GM21619 (cell line): Measurements from ENCODE around the gene KCND2.
"Not testable (repeated sequence)": the region's sequence is repeated elsewhere in the genome, so short reads cannot be mapped to it uniquely, and the experiment has no call there.

Source experiments
- ATAC-seq: cut with Tn5 transposase; IDR thresholded peaks from one replicate; pipeline ENCODE4 v1.9.1; 2021; ENCODE audit not compliant: unreplicated experiment

The KCND2 gene

DNA sequence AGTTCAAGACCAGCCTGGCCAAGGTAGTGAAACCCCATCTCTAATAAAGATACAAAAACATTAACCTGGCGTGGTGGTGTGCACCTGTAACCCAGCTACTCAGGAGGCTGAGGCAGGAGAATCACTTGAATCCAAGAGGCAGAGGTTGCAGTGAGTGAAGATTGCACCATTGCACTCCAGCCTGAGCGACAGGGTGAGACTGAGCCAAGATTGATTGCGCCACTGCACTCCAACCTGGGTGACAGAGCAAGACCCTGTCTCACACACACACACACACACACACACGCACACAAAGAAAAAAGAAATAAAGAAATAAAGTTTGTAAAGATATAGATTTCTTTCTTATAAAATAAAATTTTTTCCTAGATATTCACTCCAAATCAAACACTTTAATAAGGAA, 305.7 kb downstream of the KCND2 start:
- ATAC-seq: not testable (repeated sequence)

DNA sequence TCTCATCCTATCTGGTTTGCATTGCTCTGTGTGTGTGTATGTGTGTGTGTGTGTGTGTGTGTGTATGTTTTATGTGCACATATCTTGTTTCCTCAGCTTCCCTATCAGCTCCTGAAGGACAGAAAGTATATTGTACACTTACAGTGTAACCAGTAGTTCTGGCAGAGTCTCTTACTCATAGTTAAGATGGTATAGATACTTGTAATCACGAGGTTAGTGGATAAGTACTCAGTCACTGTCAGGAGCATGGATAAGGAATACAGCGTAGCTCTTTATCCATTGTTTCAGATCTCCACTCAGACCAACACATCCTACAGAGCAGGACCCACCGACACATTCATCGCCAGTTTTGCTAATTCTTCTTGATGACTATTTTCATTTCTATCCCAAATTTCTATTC, 309.9 kb downstream of the KCND2 start:
- no peak for ATAC-seq

GRCh38 chr7:120583899-120584586, 311.1 kb downstream of the KCND2 start:
- no peak for ATAC-seq

DNA sequence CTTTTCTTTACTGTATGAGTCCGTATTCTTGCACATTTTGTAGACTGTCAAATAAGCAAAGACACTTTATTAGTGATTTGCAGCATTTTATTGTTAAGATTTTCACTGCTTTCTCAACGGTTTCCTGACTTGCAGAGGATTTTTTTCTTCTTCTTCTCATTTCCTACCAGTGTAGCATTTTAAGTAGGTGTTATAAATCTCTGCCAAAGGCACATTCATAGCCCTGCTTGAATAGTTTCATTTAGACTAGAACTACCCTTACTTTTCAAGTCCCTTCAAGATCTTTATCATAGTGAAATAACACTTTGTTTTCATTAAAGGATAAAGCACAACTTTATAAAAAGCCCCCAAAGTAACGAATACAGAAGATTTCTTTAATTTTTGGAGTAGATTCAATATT, 313.6 kb downstream of the KCND2 start:
- no peak for ATAC-seq

DNA sequence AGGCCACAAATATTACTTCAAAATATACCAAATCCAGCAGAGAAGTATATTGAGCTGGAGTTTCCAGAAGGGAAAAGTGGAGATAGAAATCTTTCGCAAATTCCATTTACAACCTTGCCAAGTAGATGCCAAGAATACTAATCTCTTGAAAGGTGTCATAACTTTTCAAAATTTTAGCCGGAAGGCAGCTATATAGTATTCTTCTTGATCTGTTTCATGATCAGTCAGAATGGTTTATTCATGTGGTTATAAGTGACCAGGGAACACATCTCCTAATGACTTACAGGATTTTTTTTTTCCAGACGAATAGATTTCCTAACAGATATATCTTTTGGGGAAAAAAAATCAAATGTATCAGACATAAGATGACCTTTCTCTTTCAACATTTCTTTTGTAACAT, 314.3 kb downstream of the KCND2 start:
- no peak for ATAC-seq

GRCh38 chr7:120588416-120588815, 315.4 kb downstream of the KCND2 start:
- no peak for ATAC-seq

DNA sequence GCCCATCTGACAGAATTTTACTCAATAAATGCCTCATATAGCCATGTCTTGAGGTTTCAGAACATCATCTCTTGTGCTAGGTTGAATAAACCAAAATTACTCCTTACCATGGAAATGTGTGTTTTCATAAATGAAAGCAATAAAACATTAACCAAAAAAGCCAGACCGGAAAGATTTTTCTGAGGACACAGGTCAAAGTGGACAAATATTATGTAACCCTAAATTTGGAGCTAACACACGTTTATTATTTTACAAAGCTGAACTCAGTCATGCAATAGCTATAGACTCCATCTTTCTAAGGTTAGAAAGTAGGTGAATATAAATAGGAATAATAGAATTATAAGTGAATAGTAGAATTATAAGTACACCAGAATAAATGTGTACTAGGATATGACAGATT, 315.9 kb downstream of the KCND2 start:
- ATAC-seq: no peak

DNA sequence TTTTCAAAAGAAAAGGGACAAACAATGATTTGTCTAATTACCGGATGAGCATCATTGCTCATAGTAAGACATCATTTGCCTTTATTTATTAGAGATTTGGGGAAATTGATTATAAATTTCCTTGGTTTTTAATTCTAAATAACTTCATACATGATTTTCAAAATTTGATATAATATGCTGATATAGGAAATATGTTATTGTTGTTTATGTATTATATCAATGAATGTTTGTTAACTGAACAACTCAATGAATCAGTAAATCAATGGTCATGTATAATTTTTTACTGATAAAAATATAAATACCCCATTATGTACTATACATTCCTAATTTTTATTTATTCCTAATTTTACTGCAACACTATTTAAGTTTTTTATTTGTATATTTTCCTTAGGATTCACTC, 327.6 kb downstream of the KCND2 start:
- no peak for ATAC-seq

- ATAC-seq: no peak
Measured at GRCh38 chr7:120603366-120603765, 330.4 kb downstream of the KCND2 start.

DNA sequence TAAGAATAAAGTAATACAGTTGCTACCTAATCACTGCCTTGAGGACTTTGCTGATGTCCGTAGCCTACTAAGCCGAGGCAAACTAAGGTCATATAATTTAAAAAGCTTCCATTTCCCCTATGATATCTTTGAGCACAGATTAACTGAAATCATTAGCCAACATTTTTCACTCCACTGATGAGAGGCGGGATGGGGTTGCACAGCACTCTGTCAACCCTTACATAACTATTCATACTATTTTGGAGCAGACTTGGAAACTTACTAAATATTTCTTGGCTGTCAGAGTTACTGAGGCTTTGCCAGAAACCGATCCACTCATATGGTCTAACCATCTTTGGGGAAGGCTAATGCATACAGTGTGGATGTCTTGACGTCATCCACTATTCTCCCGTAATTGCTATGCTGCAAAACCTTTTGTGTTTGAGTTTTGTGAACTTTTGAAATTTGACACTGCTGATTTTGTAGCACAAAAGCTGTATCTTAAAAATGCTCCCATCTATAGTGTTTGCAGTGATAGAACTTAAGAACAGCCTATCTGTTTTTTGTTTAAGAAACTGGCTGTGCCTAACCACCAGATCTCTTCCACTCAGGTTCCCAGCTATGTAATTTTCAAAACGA, 336.3 kb downstream of the KCND2 start:
- no peak for ATAC-seq

DNA sequence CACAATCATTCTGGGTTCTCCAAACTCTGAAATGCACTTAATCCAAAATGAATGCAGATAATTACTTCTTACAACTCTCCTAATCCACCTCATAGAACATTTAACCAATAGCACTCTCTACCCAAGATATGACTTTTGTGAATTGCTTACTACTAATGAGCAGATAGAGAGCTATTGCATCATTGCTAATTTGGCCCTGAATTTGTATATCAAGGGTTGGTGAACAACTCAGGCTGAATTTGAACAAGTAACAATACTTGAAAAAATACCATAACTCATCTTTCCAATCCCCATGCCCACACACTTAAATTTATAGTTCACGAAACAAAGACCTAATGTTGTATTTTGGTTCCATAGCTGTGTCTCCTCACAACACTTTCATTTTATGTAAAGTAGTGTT, 339.0 kb downstream of the KCND2 start:
- no peak for ATAC-seq

DNA sequence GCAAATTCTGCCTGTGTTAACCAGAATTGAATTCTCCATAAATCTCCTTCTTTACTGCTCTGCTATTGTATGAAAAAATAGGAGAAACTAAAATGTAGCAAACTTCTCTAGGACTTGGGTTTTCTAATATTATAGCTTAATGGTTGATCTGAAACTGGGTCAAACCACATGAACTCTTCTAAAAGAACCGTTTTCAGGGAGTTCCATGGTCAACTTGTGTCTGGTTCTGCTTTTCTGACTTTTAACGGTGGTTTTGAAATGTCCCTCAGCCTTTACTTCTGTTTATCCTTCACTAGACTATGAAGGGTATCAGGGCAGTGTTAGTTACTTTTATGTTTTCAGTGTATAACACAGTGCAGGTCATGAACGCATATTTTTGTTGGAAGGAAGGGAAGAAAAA, 342.7 kb downstream of the KCND2 start:
- ATAC-seq: no peak

GRCh38 chr7:120617275-120617674, 344.3 kb downstream of the KCND2 start:
- peak; percentile 44 for ATAC-seq

GRCh38 chr7:120628251-120628650, 355.3 kb downstream of the KCND2 start:
- no peak for ATAC-seq

DNA sequence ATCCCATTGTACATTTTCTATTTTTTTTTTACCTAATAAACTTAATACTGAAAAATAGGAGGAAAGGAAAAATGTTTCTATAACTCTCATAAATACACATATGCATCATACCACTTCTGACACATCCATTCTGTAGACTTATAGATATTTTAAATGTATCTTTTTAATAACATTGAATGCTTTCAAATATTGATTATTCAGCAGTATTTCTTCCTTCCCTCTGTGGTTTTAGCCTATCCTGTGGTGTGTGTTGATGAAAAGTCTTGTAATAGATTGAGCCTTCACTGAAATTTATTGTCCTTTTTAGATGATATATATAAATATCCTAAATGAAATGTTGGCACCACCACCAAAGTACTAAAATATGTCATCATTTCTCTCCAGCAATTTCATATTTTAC, 366.9 kb downstream of the KCND2 start:
- no peak for ATAC-seq

DNA sequence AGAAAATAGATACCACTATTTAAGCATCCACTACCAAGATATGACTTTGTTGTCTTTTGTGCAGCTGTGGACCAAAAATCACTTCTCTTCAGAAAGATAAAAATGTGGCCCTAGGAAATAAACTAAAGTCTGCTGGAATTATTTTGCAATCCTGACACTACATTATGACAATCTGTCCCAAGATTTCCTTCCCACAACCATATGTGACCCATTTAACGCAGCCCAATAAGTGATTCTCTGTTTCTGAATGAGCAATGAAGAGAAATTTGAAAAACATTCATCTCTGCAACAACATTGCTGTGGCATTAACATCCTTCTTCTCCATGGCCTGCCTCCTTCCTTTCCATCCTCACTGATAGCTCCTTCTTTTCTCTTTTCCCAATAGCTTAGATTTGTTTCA, 373.0 kb downstream of the KCND2 start:
- no peak for ATAC-seq

DNA sequence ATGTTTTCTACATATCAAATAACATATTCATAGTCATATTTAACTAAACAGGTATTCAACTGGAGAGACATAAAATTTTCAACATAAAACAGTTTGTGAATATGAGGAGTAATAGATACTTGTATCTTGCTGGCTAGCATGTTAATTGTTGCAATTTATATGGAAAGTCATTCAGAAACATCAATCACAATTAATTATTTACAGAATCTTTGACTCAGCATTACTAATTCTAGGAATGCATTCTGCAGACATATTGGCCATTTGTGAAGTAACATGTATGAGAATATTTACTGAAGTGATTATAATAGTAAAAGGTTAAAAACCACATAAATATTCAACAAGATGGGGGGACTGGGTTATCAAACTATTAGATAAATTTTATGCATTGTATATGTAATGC, 381.3 kb downstream of the KCND2 start:
- ATAC-seq: no peak

- no peak for ATAC-seq
Measured at GRCh38 chr7:120658516-120658915, 385.5 kb downstream of the KCND2 start.

DNA sequence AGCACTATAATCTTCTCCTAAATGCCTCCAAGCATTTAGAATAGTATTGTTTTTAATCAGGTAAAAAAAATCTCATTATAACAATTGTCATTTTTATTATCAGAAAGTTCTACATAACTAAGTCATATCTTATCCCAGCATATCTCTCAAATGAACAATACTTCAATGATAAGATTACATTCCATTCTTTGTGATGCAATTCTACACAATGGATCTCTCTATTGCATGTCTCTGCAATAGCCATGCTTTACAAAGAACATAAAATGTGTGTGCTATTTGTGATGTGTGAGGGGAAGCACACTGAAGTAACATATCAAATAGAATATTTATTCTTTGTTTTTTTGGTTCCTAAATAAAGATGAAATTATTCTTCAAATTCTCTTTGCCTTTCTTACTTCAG, 389.3 kb downstream of the KCND2 start:
- ATAC-seq: no peak

- no peak for ATAC-seq
Measured at GRCh38 chr7:120665068-120665467, 392.1 kb downstream of the KCND2 start.

- no peak for ATAC-seq
Measured at GRCh38 chr7:120675076-120675475, 402.1 kb downstream of the KCND2 start.

GRCh38 chr7:120677535-120677934, 404.6 kb downstream of the KCND2 start:
- ATAC-seq: no peak

- ATAC-seq: no peak
Measured at GRCh38 chr7:120680985-120681384, 408.0 kb downstream of the KCND2 start.
